CD8-positive, alpha-beta memory T cell (primary cell): Measurements from ENCODE around the gene RAB11FIP2. TPM values are rescaled to one million over a fixed set of nuclear protein-coding genes. Genes with fewer than 3 reads are reported as not detected.

Experiments
- CTCF ChIA-PET: fragments of 350-600 bp; sonication (Branson Sonifier 250); formaldehyde crosslinking; loops from one replicate; lab custom pipeline; 2021; ENCODE audit warnings: antibody characterized with exemption; lab: Charles Lee
- POLR2A ChIA-PET: fragments of 350-600 bp; sonication (Branson Sonifier 250); formaldehyde crosslinking; loops from one replicate; lab custom pipeline; 2021; ENCODE audit warnings: antibody characterized with exemption; lab: Charles Lee
- DNase-seq, 5 donors: peaks; one replicate each; pipeline versions ENCODE4 v3.0.0 to v3.0.0-alpha.2; 2020 to 2022; ENCODE audit warnings: mixed read lengths in 1 of 5
- H3K27ac ChIP-seq: one replicate; pipeline ENCODE4 v1.7.0; 2013; ENCODE audit warnings: low read depth, mild to moderate bottlenecking, low read length, moderate library complexity
- H3K27me3 ChIP-seq: 2 replicates; pipeline ENCODE4 v1.7.0; 2013; ENCODE audit warnings: low read length, mild to moderate bottlenecking; ENCODE audit not compliant: insufficient read depth, poor library complexity, severe bottlenecking
- H3K36me3 ChIP-seq: 2 replicates; pipeline ENCODE4 v1.7.0; 2013; ENCODE audit warnings: mild to moderate bottlenecking, low read length, moderate library complexity; ENCODE audit not compliant: insufficient read depth
- H3K4me1 ChIP-seq: 2 replicates; pipeline ENCODE4 v1.7.0; 2013; ENCODE audit warnings: mild to moderate bottlenecking, low read length, moderate library complexity; ENCODE audit not compliant: insufficient read depth
- H3K4me3 ChIP-seq: 2 replicates; pipeline ENCODE4 v1.7.0; 2013; ENCODE audit warnings: mild to moderate bottlenecking, low read length
- H3K9me3 ChIP-seq: 2 replicates; pipeline ENCODE4 v1.7.0; 2013; ENCODE audit warnings: mild to moderate bottlenecking, low read length
- H3K27ac Mint-ChIP-seq, 8 donors: one replicate each; pipeline ENCODE4 v1.8.0; 2020 to 2021; ENCODE audit warnings: mixed read lengths in 8 of 8, mild to moderate bottlenecking in 6 of 8, inconsistent platforms in 3 of 8, moderate library complexity in 3 of 8
- H3K27me3 Mint-ChIP-seq, 2 donors: one replicate each; pipeline ENCODE4 v1.8.0; 2020 to 2021; ENCODE audit warnings: mixed read lengths in 2 of 2, mild to moderate bottlenecking in 1 of 2, moderate library complexity in 1 of 2
- H3K36me3 Mint-ChIP-seq, 3 donors: one replicate each; pipeline ENCODE4 v1.8.0; 2020 to 2021; ENCODE audit warnings: mixed read lengths in 3 of 3, inconsistent platforms in 1 of 3, mild to moderate bottlenecking in 1 of 3
- H3K4me1 Mint-ChIP-seq, 3 donors: one replicate each; pipeline ENCODE4 v1.8.0; 2020 to 2021; ENCODE audit warnings: mixed read lengths in 3 of 3, inconsistent platforms in 1 of 3, mild to moderate bottlenecking in 1 of 3
- H3K4me3 Mint-ChIP-seq, 7 donors: one replicate each; pipeline ENCODE4 v1.8.0; 2020 to 2021; ENCODE audit warnings: mixed read lengths in 7 of 7, mild to moderate bottlenecking in 6 of 7, moderate library complexity in 4 of 7, inconsistent platforms in 2 of 7
- H3K9me3 Mint-ChIP-seq, 5 donors: one replicate each; pipeline ENCODE4 v1.8.0; 2020 to 2022; ENCODE audit warnings: mixed read lengths in 5 of 5, mild to moderate bottlenecking in 3 of 5, moderate library complexity in 2 of 5, inconsistent platforms in 1 of 5
- polyA plus RNA-seq: library from polyadenylated mRNA; unstranded; fragments of 300-500 nt; fragmentation: Illumina TruSeq; gene quantifications from one replicate; pipeline ENCODE4 v1.2.3, GENCODE V29; 2021
- total RNA-seq, 2 experiments: library from RNA; stranded (reverse); gene quantifications; one replicate each; pipeline ENCODE4 v1.2.3, GENCODE V29; 2021

Gene RAB11FIP2
- total and polyA plus RNA-seq, 3 experiments from 2014 or later = 9.8 to 10.5 (median 10.1) TPM

DNA sequence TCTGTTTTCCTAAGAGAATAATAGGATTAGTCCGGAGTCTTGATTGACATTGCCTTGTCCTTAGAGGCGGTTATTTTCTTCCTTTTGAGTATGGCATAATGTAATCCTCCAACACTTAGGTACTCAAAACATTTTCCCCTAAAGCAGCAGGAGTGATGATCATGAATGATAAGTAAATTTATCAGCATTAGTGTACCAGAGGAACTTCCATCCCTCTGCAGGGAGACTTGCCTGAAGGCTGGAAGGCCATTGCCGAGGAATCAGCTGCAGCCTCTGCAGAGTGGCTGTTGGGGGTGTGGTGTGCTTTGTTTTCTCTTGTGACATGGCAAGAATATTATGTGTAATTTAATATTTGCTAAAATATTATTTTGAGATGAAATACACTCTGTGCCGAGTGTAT, 56.8 kb downstream of the RAB11FIP2 start:
- Mint-ChIP-seq H3K27ac (no peak overlapping the region), H3K36me3 (peaks cover 8 to 12% (median 11%) of the 10 kb centered on the region in 3 donors), H3K27me3 (peaks cover 0 to under 1% of the 10 kb centered on the region in 2 donors), H3K4me3 (no peak overlapping the region), H3K4me1 (no peaks in the 10 kb centered on the region), H3K9me3 (peaks cover 2 to 29% (median 14%) of the 10 kb centered on the region in 5 donors)
- Histone ChIP-seq H3K27me3 (no peaks in the 10 kb centered on the region), H3K4me3 (no peak overlapping the region), H3K9me3 (no peaks in the 10 kb centered on the region), H3K27ac (no peak overlapping the region), H3K36me3 (no peaks in the 10 kb centered on the region), H3K4me1 (no peaks in the 10 kb centered on the region)
- CTCF ChIA-PET = no interaction called here
- DNase-seq = no peak
- POLR2A ChIA-PET = no interaction called here

GRCh38 chr10:117988814-117989213, 57.9 kb downstream of the RAB11FIP2 start:
- no peak for DNase-seq
- H3K36me3 ChIP-seq = no peaks in the 10 kb centered on the region
- Mint-ChIP-seq H3K36me3 (peaks cover 5 to 8% (median 8%) of the 10 kb centered on the region in 3 donors), H3K9me3 (peaks cover 2 to 29% (median 14%) of the 10 kb centered on the region in 5 donors), H3K4me3 (no peak overlapping the region), H3K4me1 (no peaks in the 10 kb centered on the region), H3K27me3 (peaks cover 0 to 2% of the 10 kb centered on the region in 2 donors), H3K27ac (no peak overlapping the region)
- no peaks in the 10 kb centered on the region for H3K4me1 ChIP-seq
- H3K4me3 ChIP-seq = no peak overlapping the region
- POLR2A ChIA-PET = no interaction called here
- H3K9me3 ChIP-seq = no peaks in the 10 kb centered on the region
- CTCF ChIA-PET = no interaction called here
- no peaks in the 10 kb centered on the region for H3K27me3 ChIP-seq
- no peak overlapping the region for H3K27ac ChIP-seq

DNA sequence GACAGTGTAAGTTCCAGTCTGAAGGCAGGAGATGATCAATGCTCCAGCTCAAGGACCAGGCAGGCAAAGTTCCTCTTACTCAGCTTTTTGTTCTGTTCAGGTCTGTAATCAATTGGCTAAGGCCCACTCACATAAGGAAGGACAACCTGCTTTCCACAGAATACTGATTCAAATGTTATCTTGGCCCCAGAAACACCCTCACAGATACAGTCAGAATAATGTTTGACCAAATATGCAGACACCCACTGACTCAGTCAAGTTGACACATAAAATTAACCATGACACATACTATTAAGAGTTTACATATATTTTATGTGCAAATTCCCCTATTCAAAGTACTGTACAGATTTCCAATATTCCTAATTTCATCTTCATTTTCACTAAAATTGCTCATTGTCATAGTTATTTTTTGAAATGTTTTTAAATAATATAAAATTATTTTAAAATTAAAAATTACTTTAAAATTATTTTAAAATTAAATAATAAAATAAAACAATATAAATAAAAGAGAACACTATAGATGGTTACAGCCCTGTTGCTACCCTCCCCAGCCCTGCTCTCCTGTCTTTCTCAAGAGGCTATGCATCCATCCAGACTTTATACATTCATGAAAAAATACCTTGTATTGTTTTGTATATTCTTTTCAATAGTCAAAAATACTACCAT, 59.4 kb downstream of the RAB11FIP2 start:
- H3K9me3 ChIP-seq = no peaks in the 10 kb centered on the region
- ChIA-PET CTCF (no interaction called here), POLR2A (no interaction called here)
- Mint-ChIP-seq H3K27me3 (peaks cover 2 to 4% of the 10 kb centered on the region in 2 donors), H3K4me3 (no peak overlapping the region), H3K9me3 (peaks cover 2 to 29% (median 14%) of the 10 kb centered on the region in 5 donors), H3K36me3 (peaks cover 3 to 8% (median 4%) of the 10 kb centered on the region in 3 donors), H3K4me1 (no peaks in the 10 kb centered on the region), H3K27ac (no peak overlapping the region)
- no peaks in the 10 kb centered on the region for H3K27me3 ChIP-seq
- no peak for DNase-seq
- H3K27ac ChIP-seq = no peak overlapping the region
- no peaks in the 10 kb centered on the region for H3K4me1 ChIP-seq
- H3K36me3 ChIP-seq = no peaks in the 10 kb centered on the region
- no peak overlapping the region for H3K4me3 ChIP-seq

DNA sequence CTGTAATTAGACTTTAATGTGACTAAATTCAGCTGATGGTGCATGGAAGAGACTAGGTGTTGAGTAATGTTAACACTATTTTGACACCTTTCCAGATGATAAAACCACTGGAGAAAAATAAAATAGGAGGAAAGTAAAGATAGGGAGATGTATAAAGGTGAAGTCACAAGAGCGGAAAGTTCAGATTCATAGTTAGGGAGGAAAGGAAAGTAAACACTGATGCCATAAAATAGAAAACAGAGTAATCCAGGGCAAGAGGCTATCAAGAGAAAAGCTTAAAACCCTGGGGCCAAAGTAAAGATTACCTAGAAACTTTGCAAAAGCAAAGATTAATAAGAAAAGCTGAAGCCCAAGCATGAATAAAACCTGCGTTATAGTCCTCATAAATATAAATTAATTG, 62.8 kb downstream of the RAB11FIP2 start:
- H3K4me1 ChIP-seq = no peaks in the 10 kb centered on the region
- ChIA-PET CTCF (no interaction called here), POLR2A (no interaction called here)

GRCh38 chr10:117980755-117981702, 65.7 kb downstream of the RAB11FIP2 start:
- no peaks in the 10 kb centered on the region for H3K9me3 ChIP-seq
- DNase-seq = no peak
- Mint-ChIP-seq H3K27ac (peak overlapping the region in 1 of 8 donors; percentile 1), H3K4me1 (no peaks in the 10 kb centered on the region), H3K4me3 (no peak overlapping the region), H3K27me3 (peaks cover 3 to 9% of the 10 kb centered on the region in 2 donors), H3K9me3 (peaks cover under 1 to 5% (median 2%) of the 10 kb centered on the region in 5 donors), H3K36me3 (peaks cover 0 to under 1% (median 0%) of the 10 kb centered on the region in 3 donors)
- H3K4me1 ChIP-seq = no peaks in the 10 kb centered on the region
- no peaks in the 10 kb centered on the region for H3K36me3 ChIP-seq
- no peak overlapping the region for H3K4me3 ChIP-seq
- no peak overlapping the region for H3K27ac ChIP-seq
- POLR2A ChIA-PET = no interaction called here
- CTCF ChIA-PET = no interaction called here
- H3K27me3 ChIP-seq = no peaks in the 10 kb centered on the region

More for the DNA sequence above, 62.8 kb downstream of the RAB11FIP2 start:
- no peak for DNase-seq
- Mint-ChIP-seq H3K36me3 (peaks cover 0 to 8% (median 0%) of the 10 kb centered on the region in 3 donors), H3K9me3 (peaks cover 5 to 21% (median 14%) of the 10 kb centered on the region in 5 donors), H3K27me3 (peaks cover 2 to 4% of the 10 kb centered on the region in 2 donors), H3K4me1 (no peaks in the 10 kb centered on the region), H3K27ac (no peak overlapping the region), H3K4me3 (no peak overlapping the region)
- Histone ChIP-seq H3K27ac (no peak overlapping the region), H3K9me3 (no peaks in the 10 kb centered on the region), H3K27me3 (no peaks in the 10 kb centered on the region), H3K36me3 (no peaks in the 10 kb centered on the region), H3K4me3 (no peak overlapping the region)

GRCh38 chr10:117980216-117980615, 66.5 kb downstream of the RAB11FIP2 start:
- DNase-seq = no peak
- H3K27ac Mint-ChIP-seq = no peak overlapping the region
- no peaks in the 10 kb centered on the region for H3K4me1 Mint-ChIP-seq
- H3K4me3 Mint-ChIP-seq = no peak overlapping the region
- no peaks in the 10 kb centered on the region for H3K9me3 ChIP-seq
- ChIA-PET CTCF (no interaction called here), POLR2A (no interaction called here)
- H3K27me3 Mint-ChIP-seq = peaks cover 3 to 14% of the 10 kb centered on the region in 2 donors
- H3K27ac ChIP-seq = no peak overlapping the region
- no peaks in the 10 kb centered on the region for H3K4me1 ChIP-seq
- H3K36me3 Mint-ChIP-seq = no peaks in the 10 kb centered on the region
- peaks cover 0 to 2% (median 0%) of the 10 kb centered on the region in 5 donors for H3K9me3 Mint-ChIP-seq
- H3K4me3 ChIP-seq = no peak overlapping the region
- H3K36me3 ChIP-seq = no peaks in the 10 kb centered on the region
- no peaks in the 10 kb centered on the region for H3K27me3 ChIP-seq

DNA sequence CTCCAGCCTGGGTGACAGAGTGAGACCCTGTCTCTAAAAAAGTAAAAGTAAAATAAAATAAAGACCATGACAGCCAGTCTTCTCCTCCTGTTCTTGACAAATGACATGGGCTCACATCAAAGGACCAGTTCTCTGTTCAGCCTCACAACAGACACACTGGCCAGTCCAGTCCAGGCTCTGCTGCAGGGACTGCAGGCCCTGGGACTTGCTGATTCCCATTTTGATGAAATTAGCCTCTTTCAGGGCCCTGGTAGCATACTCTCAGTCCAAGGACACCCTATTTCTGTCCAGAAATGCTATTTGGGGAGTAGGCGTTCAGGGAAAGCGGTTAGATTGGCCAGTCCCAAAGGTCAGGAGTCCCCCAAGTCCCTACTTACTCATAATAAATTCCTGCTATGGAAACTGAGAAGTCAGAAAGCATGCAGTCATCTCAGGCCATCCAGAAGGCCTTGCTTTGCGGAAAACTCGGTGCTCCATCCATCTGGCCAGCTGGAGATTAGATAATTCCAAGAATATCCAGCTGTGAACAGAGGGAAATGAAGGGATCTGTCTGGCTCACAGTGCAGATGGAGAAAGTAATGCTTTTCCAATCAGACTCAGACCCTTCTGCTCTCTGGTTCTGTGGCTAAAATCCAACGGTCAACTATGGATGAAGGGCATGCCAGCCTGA, 74.4 kb downstream of the RAB11FIP2 start:
- CTCF ChIA-PET = no interaction called here
- POLR2A ChIA-PET = no interaction called here
- DNase-seq = no peak

More for the DNA sequence above, 74.4 kb downstream of the RAB11FIP2 start:
- peaks cover 0 to 5% (median 1%) of the 10 kb centered on the region in 3 donors for H3K36me3 Mint-ChIP-seq
- Histone ChIP-seq H3K4me3 (no peak overlapping the region), H3K36me3 (no peaks in the 10 kb centered on the region), H3K27me3 (no peaks in the 10 kb centered on the region), H3K4me1 (no peaks in the 10 kb centered on the region), H3K27ac (no peak overlapping the region), H3K9me3 (no peaks in the 10 kb centered on the region)
- H3K9me3 Mint-ChIP-seq = peaks cover 0 to 6% (median 0%) of the 10 kb centered on the region in 5 donors
- no peaks in the 10 kb centered on the region for H3K4me1 Mint-ChIP-seq
- no peak overlapping the region for H3K4me3 Mint-ChIP-seq
- peaks cover 6 to 35% of the 10 kb centered on the region in 2 donors for H3K27me3 Mint-ChIP-seq
- no peak overlapping the region for H3K27ac Mint-ChIP-seq
